Subcutaneous adipose tissue (tissue), 4 donors: ENCODE measurements around the gene PCDHGA8. TPM values are rescaled to one million over a fixed set of nuclear protein-coding genes. Genes with fewer than 3 reads are reported as not detected.

Experiments
- total RNA-seq, 4 donors: library from RNA; depleted of rRNA; stranded (reverse); fragments of >200 nt; gene quantifications; one replicate each; pipeline ENCODE4 v1.1.0, GENCODE V29; 2016
- TF ChIP-seq, protein P1 (sequence below): fragments of 450-650 bp; IDR thresholded peaks from one replicate; pipeline ENCODE4 v1.5.1; 2016; ENCODE audit warnings: low read depth, mild to moderate bottlenecking, control low read depth, antibody characterized with exemption, moderate library complexity

The PCDHGA8 gene
- total RNA-seq, 4 donors from 2014 or later: 1.5 to 2.8 (median 1.5) TPM

DNA sequence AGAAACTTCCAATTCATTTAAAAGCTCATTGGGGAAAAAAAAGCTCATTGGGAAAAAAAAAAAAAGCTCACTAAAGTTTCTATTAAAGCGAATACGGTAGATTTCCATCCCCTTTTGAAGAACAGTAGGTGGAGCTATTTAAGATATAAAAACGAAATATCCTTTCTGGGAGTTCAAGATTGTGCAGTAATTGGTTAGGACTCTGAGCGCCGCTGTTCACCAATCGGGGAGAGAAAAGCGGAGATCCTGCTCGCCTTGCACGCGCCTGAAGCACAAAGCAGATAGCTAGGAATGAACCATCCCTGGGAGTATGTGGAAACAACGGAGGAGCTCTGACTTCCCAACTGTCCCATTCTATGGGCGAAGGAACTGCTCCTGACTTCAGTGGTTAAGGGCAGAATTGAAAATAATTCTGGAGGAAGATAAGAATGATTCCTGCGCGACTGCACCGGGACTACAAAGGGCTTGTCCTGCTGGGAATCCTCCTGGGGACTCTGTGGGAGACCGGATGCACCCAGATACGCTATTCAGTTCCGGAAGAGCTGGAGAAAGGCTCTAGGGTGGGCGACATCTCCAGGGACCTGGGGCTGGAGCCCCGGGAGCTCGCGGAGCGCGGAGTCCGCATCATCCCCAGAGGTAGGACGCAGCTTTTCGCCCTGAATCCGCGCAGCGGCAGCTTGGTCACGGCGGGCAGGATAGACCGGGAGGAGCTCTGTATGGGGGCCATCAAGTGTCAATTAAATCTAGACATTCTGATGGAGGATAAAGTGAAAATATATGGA, 38.1 kb downstream of the PCDHGA8 start, which contains the start of gene PCDHGA12:
Gene PCDHGA12 (plus strand): TSS at position 176 of the 782 bp plus-strand sequence. CDS start 253 bp downstream, at position 429.
- TF ChIP-seq, protein P1, sequence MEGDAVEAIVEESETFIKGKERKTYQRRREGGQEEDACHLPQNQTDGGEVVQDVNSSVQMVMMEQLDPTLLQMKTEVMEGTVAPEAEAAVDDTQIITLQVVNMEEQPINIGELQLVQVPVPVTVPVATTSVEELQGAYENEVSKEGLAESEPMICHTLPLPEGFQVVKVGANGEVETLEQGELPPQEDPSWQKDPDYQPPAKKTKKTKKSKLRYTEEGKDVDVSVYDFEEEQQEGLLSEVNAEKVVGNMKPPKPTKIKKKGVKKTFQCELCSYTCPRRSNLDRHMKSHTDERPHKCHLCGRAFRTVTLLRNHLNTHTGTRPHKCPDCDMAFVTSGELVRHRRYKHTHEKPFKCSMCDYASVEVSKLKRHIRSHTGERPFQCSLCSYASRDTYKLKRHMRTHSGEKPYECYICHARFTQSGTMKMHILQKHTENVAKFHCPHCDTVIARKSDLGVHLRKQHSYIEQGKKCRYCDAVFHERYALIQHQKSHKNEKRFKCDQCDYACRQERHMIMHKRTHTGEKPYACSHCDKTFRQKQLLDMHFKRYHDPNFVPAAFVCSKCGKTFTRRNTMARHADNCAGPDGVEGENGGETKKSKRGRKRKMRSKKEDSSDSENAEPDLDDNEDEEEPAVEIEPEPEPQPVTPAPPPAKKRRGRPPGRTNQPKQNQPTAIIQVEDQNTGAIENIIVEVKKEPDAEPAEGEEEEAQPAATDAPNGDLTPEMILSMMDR: no peak

DNA sequence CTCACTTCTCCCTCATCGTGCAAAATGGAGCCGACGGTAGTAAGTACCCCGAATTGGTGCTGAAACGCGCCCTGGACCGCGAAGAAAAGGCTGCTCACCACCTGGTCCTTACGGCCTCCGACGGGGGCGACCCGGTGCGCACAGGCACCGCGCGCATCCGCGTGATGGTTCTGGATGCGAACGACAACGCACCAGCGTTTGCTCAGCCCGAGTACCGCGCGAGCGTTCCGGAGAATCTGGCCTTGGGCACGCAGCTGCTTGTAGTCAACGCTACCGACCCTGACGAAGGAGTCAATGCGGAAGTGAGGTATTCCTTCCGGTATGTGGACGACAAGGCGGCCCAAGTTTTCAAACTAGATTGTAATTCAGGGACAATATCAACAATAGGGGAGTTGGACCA, 38.9 kb downstream of the PCDHGA8 start:
- TF ChIP-seq, protein P1: no peak

DNA sequence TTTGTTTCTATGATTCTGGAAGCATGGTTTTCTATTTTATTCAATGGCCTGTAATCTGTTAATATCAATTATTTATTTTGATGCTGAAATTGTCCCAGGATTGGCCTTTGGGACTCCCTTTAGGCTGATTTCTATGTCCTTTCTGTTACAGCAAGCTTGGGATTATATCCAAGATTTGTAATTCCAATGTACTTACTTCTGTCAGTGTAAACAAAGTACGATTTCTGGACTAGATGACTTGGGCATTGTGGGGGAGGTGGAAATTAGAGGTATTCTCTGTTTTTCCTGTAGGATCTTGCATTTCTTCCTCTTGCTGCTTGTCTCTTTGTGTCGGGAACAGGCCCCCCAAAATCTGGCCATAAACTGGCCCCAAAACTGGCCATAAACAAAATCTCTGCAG, 41.6 kb downstream of the PCDHGA8 start:
- TF ChIP-seq, protein P1: no peak

DNA sequence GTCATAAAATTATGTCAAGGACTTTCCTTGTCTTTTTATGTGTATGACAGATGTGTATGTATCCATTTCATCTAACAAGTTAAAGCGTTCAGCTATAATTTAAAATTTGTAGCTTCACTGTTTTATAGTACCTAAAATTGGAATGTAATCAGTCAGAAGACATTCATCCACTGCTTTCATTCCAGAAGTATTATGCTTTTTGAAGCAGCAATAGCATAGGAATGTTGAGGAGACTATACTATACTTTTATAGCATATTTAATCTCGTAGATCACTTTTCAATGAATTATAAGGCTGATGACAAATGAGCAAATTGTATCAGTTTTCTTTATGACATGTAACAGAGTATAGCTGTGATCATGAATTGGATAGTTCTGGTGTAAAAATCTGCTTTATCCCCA, 44.8 kb downstream of the PCDHGA8 start:
- TF ChIP-seq, protein P1: no peak

DNA sequence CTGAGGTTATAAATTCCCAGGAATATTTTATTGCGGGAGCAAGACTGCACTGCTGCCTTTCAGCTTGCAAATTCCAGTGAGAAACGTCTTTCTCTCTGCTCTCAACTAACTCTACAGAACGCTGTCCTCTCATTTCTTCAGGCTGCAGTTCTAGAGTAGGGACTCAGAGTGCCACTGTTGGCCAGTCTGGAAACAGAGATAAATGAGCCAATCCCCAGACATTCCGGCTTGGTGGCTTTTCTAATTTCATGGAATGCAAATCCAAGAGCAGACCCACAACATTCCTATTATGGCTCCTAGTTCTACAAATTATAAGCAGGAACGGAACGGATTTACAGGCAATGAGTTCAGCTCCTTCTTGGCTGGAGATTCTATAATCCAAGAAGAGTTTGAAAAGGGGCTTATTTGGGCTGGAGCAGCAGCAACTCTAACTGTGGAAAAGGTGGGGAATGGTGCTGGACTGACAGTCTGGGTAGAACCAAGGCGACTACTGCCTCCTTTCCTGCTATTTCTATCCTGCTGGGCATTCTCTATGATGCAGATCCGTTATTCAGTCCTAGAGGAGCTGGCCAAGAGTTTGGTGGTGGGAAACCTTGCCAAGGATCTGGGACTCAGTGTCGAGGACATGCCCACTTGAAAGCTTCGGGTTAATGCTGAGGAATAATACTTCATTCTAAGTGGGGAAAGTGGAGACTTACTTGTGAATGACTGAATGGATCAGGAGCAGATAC, 47.1 kb downstream of the PCDHGA8 start:
- TF ChIP-seq, protein P1: no peak

DNA sequence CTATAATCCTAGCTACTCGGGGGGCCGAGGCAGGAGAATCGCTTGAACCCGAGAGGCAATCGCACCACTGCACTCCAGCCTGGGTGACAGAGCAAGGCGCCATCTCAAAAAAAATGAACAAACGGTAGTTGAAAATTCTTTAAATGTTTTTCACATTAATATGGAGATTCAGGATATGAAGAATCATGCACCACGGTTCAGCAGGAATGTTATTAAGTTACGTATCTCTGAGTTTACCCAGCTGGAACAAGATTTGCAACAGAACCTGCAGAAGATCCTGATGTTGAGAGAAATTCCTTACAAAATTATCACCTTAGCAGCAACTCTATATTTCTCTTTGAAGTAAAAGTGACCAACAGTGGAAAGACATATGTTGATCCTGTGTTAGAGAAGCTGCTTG, 47.9 kb downstream of the PCDHGA8 start:
- TF ChIP-seq, protein P1: no peak

DNA sequence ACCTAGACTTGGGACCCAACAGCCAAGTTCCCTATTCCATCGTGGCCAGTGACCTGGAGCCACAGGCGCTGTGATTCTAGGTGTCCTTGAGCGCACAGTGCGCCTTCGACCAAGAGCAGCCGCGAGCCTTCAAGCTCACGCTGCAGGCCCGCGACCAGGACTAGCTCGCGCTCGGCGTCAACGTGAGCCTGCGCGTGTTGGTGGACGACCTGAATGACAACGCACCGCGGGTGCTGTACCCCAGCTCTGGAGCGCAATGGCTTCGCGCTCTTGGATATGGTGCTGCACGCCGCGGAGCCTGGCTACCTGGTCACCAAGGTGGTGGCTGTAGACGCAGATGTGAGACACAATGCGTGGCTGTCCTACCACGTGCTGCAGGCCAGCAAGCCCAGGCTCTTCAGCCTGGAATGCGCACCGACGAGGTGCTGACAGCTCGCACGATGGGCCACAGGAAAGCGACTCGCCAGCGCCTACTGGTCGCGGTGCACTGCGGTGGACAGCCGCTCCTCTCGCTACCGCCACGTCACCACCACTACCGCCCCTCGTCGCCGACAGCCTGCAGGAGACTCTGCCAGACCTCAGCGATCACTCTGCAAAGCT, 49.2 kb downstream of the PCDHGA8 start:
- TF ChIP-seq, protein P1: no peak
